ENCODE data around the gene TMEM50A.

DNA sequence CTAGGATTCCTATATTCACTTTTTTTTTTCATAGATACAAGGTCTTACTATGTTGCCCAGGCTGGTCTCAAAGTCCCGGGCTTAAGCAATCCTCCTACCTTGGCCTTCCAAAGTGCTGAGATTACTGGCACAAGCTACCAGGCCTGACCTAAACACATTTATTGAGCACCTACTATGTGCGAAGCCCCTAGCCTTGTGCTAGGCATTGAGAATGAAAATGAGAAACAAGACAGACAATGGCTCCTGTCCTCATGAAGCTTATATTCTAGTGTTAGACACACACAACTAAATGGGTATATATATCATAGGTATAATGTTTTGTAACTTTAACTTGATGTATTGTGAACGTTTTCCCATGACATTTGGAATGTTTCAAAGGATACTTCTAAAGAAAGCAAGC, 11.5 kb downstream of the TMEM50A start:
- TF ChIP-seq, protein P1, sequence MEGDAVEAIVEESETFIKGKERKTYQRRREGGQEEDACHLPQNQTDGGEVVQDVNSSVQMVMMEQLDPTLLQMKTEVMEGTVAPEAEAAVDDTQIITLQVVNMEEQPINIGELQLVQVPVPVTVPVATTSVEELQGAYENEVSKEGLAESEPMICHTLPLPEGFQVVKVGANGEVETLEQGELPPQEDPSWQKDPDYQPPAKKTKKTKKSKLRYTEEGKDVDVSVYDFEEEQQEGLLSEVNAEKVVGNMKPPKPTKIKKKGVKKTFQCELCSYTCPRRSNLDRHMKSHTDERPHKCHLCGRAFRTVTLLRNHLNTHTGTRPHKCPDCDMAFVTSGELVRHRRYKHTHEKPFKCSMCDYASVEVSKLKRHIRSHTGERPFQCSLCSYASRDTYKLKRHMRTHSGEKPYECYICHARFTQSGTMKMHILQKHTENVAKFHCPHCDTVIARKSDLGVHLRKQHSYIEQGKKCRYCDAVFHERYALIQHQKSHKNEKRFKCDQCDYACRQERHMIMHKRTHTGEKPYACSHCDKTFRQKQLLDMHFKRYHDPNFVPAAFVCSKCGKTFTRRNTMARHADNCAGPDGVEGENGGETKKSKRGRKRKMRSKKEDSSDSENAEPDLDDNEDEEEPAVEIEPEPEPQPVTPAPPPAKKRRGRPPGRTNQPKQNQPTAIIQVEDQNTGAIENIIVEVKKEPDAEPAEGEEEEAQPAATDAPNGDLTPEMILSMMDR (IDR thresholded peaks at IDR 0.05), result no peak
- TF ChIP-seq, protein P2, sequence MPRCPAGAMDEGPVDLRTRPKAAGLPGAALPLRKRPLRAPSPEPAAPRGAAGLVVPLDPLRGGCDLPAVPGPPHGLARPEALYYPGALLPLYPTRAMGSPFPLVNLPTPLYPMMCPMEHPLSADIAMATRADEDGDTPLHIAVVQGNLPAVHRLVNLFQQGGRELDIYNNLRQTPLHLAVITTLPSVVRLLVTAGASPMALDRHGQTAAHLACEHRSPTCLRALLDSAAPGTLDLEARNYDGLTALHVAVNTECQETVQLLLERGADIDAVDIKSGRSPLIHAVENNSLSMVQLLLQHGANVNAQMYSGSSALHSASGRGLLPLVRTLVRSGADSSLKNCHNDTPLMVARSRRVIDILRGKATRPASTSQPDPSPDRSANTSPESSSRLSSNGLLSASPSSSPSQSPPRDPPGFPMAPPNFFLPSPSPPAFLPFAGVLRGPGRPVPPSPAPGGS (IDR thresholded peaks at IDR 0.05), result no peak
- TF ChIP-seq POLR2A (IDR thresholded peaks at IDR 0.05; ENCODE audit: low read length) (no peak), ZFP36 (IDR thresholded peaks at IDR 0.05; ENCODE audit: borderline replicate concordance, partially characterized antibody) (no peak), PHF8 (IDR thresholded peaks at IDR 0.05; ENCODE audit: borderline replicate concordance, low read depth) (no peak), BHLHE40 (IDR thresholded peaks at IDR 0.05; ENCODE audit: low read depth, low read length) (no peak), SMC3 (IDR thresholded peaks at IDR 0.05) (no peak), NR3C1 (IDR thresholded peaks at IDR 0.05) (no peak), ZC3H11A (IDR thresholded peaks at IDR 0.05) (no peak), EP300 (IDR thresholded peaks at IDR 0.05) (no peak)

Data from A549 (cell line).